ENCODE data around the gene LRRC27. TPM values are rescaled to one million over a fixed set of nuclear protein-coding genes. Genes with fewer than 3 reads are reported as not detected.
A peak's percentile ranks its signal among the peaks of the same experiment; 100 is the strongest.

The LRRC27 gene
- total RNA-seq, 1 donor, result 12.0 TPM

DNA sequence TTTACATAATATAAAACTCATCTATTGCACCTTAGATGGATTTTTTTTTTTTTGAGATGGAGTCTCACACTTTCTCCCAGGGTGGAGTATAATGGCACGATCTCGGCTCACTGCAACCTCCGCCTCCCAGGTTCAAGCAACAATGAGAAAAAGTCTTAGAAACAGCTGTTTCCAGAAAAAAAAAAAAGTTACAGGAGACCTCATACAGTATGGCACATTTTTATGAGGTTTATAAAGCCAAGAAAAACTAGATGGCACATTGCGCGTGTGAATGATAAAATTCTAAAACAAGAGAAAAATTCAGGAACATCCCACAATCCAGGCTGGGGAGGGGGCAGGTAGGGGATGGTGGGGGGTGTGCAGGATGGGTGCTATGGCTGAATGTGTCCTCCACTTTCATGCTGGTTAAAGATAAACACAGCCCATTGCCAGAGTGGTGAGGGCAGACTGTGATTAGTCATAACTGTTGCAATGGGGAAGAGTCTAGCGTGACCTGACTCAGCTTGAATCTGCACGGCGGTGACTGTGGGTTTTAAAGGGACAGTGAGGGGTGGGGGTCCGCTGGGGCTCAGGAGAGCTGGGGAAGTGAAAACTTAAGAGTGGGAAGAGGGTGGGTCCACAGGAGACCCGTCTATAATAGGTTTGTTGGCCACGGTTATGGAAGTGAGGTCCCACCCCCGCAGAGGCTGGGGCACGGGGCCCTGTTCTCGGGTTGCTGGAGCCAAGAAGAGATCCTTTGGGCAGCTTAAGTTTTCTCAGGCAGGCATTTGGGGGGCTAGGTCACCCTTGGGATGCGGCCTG lies 11.9 kb upstream of the LRRC27 start:
- DNase-seq (ENCODE audit: low read depth), result peak; percentile 89
- no peak overlapping the region for H3K4me3 ChIP-seq (ENCODE audit: low read depth, low read length)
- TF ChIP-seq, protein P1, sequence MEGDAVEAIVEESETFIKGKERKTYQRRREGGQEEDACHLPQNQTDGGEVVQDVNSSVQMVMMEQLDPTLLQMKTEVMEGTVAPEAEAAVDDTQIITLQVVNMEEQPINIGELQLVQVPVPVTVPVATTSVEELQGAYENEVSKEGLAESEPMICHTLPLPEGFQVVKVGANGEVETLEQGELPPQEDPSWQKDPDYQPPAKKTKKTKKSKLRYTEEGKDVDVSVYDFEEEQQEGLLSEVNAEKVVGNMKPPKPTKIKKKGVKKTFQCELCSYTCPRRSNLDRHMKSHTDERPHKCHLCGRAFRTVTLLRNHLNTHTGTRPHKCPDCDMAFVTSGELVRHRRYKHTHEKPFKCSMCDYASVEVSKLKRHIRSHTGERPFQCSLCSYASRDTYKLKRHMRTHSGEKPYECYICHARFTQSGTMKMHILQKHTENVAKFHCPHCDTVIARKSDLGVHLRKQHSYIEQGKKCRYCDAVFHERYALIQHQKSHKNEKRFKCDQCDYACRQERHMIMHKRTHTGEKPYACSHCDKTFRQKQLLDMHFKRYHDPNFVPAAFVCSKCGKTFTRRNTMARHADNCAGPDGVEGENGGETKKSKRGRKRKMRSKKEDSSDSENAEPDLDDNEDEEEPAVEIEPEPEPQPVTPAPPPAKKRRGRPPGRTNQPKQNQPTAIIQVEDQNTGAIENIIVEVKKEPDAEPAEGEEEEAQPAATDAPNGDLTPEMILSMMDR (IDR thresholded peaks at IDR 0.05; ENCODE audit: insufficient read depth, low read length), result no peak

DNA sequence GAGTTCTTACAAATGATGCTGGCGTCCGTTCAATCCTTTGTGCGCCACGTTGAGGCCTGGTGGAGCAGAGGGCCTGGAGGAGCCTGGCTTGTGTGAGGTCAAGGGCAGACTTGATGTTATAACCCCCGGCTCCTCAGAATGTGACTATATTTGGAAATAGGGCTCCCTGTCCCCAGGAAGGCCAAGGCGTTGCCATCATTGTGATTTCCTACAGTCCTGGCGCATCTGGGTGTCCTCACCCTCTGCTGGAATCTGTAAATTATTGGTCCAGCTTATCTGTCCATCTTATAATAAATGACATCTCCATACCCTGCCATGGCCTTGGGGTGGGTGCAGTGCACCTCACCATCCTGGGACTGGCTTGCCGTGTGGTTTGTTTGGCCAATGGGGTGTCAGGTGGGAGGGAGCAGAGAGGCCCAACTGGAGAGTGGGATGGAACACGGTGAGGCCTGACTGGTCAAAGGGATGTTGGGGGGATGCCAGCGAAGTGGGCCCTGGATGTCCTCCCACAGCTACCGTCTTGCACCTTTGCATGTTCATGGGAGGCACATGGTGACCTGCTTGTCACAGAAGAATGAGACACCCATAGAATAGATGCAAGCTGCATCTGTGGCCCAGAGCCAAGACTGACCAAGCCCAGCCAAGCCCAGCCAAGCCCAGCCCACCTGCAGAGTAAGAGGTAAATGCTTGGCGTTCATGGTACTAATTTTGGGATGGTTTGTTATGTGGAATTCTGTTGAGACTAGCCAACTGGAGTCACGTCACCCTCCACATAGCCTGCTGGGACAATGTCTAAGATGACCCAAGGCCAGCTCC lies 11.1 kb upstream of the LRRC27 start:
- TF ChIP-seq, protein P1 (IDR thresholded peaks at IDR 0.05; ENCODE audit: insufficient read depth, low read length), result no peak
- no peak for DNase-seq (ENCODE audit: low read depth)
- no peak overlapping the region for H3K4me3 ChIP-seq (ENCODE audit: low read depth, low read length)

DNA sequence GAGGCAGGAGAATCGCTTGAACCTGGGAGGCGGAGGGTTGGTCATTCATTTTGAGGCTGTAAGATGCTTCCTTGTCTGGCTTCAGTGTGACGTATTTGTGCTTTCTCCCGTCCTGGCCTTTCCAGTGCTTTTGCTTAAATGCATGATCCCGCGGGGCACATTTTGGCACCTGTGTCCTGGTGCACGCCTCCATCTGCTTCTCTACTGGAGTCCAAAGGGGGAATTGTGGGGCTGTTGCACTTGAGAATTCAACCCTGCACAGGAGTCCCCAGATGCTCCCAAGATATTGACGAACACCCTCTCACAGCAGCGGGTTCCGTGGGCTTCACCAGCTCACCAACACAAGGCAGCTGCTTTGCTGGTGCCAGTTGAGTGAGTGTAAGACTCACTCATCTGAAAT lies 10.3 kb upstream of the LRRC27 start:
- TF ChIP-seq, protein P1 (IDR thresholded peaks at IDR 0.05; ENCODE audit: insufficient read depth, low read length), result no peak
- no peak overlapping the region for H3K4me3 ChIP-seq (ENCODE audit: low read depth, low read length)

DNA sequence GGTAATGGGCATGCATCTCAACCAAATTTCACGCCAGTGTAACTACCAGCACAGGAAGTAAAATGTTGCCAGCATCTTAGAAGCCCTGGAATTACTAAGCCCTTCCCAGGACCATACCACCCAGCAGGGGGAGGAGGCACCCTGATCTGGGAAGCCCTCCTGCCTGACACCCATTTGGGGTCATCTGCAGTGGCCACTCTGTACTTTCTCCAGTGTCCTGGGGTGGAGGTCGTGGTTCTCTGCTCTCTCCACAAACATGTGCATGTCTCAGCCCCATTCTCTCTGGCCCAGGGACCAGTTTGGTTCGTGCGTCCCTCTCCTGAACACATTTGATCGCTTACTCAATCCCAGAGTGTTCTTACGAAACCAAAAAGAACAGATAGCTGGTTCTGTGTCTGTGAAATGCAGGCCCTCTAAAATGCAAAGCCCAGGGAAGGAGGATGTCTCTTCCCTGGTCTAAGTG lies 9.4 kb upstream of the LRRC27 start:
- DNase-seq (ENCODE audit: low read depth), result peak; percentile 60
- TF ChIP-seq, protein P1 (IDR thresholded peaks at IDR 0.05; ENCODE audit: insufficient read depth, low read length), result peak; percentile 28
- no peak overlapping the region for H3K4me3 ChIP-seq (ENCODE audit: low read depth, low read length)

More for the DNA sequence above, 10.3 kb upstream of the LRRC27 start:
- no peak for DNase-seq (ENCODE audit: low read depth)

DNA sequence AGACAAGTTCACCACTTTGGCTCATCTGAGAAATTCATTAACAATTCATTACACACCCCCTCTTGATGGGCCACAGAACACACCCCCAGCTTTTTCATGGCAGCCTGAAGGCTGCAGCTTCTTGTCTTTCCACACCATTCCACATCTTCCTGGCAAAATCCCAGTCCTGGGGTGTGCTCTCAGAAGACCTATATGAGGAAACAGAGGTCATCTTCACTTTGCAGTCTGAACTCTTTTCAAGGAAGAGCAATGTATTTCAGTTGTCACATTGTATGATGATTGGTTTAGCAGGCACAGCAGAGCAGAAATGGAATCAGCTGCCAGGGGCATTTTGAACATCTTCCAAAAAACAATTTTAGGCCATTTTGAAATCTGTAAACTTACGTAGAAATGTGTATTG lies 7.8 kb upstream of the LRRC27 start:
- DNase-seq (ENCODE audit: low read depth), result no peak
- TF ChIP-seq, protein P1 (IDR thresholded peaks at IDR 0.05; ENCODE audit: insufficient read depth, low read length), result no peak
- H3K4me3 ChIP-seq (ENCODE audit: low read depth, low read length), result no peak overlapping the region

DNA sequence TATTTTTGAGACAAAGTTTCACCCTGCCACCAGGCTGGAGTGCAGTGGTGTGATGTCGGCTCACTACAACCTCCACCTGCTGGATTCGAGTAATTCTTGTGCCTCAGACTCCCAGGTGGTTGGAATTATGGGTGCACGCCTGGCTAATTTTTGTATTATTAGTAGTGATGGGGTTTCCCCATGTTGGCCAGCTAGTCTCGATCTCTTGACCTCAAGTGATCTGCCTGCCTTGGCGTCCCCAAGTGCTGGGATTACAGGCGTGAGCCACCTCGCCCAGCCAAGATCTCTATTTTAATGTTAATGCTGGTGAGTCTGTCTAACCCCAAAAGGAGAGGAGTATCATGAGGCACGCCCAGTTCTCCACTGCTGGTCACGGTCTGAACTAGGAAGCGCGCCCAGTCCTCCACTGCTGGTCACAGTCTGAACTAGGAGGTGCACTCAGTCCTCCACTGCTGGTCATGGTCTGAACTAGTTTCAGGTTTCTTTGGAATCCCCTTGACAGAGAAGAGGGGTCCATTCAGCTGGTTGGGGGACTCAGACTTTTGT lies 5.6 kb upstream of the LRRC27 start:
- TF ChIP-seq, protein P1 (IDR thresholded peaks at IDR 0.05; ENCODE audit: insufficient read depth, low read length), result no peak
- no peak overlapping the region for H3K4me3 ChIP-seq (ENCODE audit: low read depth, low read length)
- no peak for DNase-seq (ENCODE audit: low read depth)
